Measurements from ENCODE around the gene COL6A5. TPM values are rescaled to one million over a fixed set of nuclear protein-coding genes. Genes with fewer than 3 reads are reported as not detected.

COL6A5 gene
- polyA plus RNA-seq, 4 donors: 0.03 to 0.13 (median 0.05) TPM

GRCh38 chr3:130509008-130509407 lies 163.5 kb downstream of the COL6A5 start:
- peak in 3 of 4 donors; percentile 18 to 49 (median 38) for DNase-seq (ENCODE audit: low read depth in 4 of 4, low spot score in 2 of 4)

DNA sequence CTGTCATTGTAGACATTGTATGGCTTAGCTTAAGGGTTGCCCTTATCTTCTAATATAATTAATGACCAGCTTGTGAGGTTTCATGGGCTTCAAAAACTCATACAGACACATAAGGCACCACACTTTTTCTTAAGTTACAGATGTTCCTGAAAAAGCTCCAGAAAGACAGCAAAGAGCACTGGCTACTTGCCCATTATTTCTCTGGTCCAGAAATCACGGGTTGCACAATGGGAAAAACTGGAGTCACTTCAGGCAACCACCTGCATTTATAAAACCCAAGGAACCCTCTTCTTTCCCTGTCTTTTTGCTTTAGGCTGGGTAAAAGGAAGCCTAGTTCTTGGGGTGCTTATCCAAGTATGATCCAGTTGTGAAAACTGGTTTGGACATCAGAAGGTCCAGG lies 169.2 kb downstream of the COL6A5 start:
- no peak for DNase-seq (ENCODE audit: low read depth in 4 of 4, low spot score in 2 of 4)

DNA sequence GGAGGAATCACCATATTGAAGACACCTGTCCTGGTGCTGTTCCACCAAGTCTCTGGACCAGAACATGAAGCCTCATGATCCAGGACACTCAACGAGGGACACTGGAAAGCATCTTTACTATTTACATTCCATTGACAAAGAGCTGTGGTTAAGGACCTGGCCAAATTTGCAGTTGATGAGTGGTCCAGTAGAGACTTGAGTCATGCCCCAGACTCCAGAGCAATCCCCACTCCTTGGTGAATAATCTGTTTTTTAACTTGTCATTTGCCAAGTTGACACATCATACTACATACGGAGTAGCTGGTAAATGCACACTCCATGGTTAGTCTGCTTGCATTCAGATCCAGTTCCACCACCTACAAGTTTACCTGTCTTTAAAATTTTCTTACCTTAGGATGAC lies 170.3 kb downstream of the COL6A5 start:
- DNase-seq (ENCODE audit: low read depth in 4 of 4, low spot score in 2 of 4): no peak

- DNase-seq (ENCODE audit: low read depth in 4 of 4, low spot score in 2 of 4): no peak
Measured at GRCh38 chr3:130516645-130517512, 171.4 kb downstream of the COL6A5 start, which contains the start of gene COL6A6. Gene COL6A6, plus strand, starts transcription at chr3:130517177. Its CDS starts 43,188 bp downstream, at chr3:130560365.

GRCh38 chr3:130517602-130518001 lies 172.1 kb downstream of the COL6A5 start:
- no peak for DNase-seq (ENCODE audit: low read depth in 4 of 4, low spot score in 2 of 4)

DNA sequence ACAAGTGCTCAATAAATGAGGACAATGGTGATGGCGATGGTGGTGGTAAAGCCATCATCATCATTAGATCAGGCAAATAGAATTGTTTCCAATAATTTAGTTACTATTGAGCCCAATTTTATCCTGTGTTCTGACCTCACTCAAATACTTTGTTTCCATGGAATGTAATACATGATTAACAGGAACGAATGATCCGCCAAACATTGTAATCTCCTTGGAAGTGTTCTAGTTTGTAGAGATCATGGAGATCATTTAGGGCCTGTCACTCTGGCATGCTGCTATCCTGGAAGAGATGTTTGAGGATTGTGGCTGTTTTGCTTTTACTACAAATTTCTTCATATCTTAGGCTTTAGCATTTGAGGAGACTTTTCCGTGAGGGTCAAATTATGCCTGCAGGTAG lies 174.3 kb downstream of the COL6A5 start:
- DNase-seq (ENCODE audit: low read depth in 4 of 4, low spot score in 2 of 4): no peak

- DNase-seq (ENCODE audit: low read depth in 4 of 4, low spot score in 2 of 4): no peak
Measured at GRCh38 chr3:130522399-130522798, 176.9 kb downstream of the COL6A5 start.

DNA sequence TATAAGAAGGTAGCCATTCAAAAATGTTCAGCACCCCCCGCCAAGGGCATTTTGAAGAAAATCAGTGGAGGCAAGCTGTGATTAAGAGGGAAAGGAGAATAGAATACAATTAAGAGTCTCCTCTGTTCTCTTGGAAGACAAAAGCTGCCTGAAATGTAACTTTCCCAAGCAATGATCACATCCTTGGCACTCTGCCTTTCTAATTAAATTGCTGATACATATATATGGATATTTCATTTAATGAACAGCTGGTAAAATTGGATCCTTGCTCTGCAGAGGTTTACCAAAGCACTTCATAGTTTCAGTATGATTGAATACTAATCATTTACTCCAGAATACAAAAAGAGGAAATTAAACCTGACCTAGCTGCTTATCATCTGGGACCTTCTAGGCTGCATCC lies 182.0 kb downstream of the COL6A5 start:
- no peak for DNase-seq (ENCODE audit: low read depth in 4 of 4, low spot score in 2 of 4)

- no peak for DNase-seq (ENCODE audit: low read depth in 4 of 4, low spot score in 2 of 4)
Measured at GRCh38 chr3:130528120-130528519, 182.6 kb downstream of the COL6A5 start.

DNA sequence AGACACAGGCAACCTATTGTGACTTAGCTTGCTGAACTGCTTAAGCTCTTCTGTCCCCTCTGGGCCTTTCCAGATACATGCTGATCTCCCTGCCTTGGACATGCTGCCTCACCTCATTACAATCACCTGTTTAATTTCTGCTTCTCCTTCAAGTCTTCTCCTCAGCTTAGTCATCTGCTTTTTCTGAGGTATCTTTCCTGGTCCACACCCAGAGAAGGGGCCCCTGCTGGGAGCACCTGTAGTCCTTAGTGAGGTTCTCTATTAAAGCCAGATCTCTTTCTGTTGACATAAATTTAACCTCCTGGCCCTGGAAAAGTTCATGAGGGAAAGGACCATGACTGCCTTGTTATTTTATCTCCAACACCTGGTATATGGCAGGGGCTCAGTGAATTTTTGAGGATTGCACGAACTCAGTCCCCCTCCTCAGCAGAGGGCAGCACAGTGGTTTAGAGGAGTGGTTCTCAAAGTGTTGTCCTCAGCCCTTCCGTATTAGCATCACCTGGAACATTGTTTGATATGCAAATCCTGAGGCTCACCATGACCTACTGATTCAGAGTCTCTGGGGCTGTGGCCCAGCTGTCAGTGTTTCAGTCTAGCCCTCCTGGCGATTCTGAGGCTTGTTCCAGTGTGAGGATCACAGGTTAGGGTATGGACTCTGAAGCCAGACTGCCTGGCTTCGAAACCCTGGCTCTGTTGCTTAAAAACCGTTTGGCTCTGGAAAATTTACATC lies 184.2 kb downstream of the COL6A5 start:
- no peak for DNase-seq (ENCODE audit: low read depth in 4 of 4, low spot score in 2 of 4)

- DNase-seq (ENCODE audit: low read depth in 4 of 4, low spot score in 2 of 4): no peak
Measured at GRCh38 chr3:130533247-130533646, 187.8 kb downstream of the COL6A5 start.

Other genes with a start within 250 kb of the COL6A5 start
- 1 to 10 TPM; 1.6 to 2.2 (median 1.7) TPM for gene COL6A6, start 171.5 kb downstream of the COL6A5 start, polyA plus RNA-seq (ENCODE audit: insufficient read length in 4 of 4)

Measured in left renal cortex interstitium (tissue), 4 donors.